ENCODE measurements around the gene MATK. TPM values are rescaled to one million over a fixed set of nuclear protein-coding genes. Genes with fewer than 3 reads are reported as not detected.
A peak's percentile ranks its signal among the peaks of the same experiment; 100 is the strongest.

MATK gene
- total and polyA plus RNA-seq, 4 donors, result 0.78 to 7.0 (median 1.8) TPM

GRCh38 chr19:3809881-3810707, 23.9 kb upstream of the MATK start:
- no peak for DNase-seq (ENCODE audit: low spot score)
- no peak overlapping the region for H3K4me3 ChIP-seq (ENCODE audit: low read depth in 1 of 3, low read length in 3 of 3)
- H3K4me1 ChIP-seq (ENCODE audit: control insufficient read depth in 4 of 4, insufficient read depth in 4 of 4, low read length in 3 of 4), result peaks cover 0 to 10% (median 5%) of the 10 kb centered on the region in 4 donors
- TF ChIP-seq TAF1 (conservative IDR thresholded peaks at IDR 0.05), result no peak
- no peak for TF ChIP-seq ATF3 (IDR thresholded peaks at IDR 0.05)
- TF ChIP-seq NR2F2 (IDR thresholded peaks at IDR 0.05), result no peak
- no peak for TF ChIP-seq HNF4A (conservative IDR thresholded peaks at IDR 0.05)
- no peak for TF ChIP-seq HNF4G (IDR thresholded peaks at IDR 0.05)
- TF ChIP-seq, protein P1, sequence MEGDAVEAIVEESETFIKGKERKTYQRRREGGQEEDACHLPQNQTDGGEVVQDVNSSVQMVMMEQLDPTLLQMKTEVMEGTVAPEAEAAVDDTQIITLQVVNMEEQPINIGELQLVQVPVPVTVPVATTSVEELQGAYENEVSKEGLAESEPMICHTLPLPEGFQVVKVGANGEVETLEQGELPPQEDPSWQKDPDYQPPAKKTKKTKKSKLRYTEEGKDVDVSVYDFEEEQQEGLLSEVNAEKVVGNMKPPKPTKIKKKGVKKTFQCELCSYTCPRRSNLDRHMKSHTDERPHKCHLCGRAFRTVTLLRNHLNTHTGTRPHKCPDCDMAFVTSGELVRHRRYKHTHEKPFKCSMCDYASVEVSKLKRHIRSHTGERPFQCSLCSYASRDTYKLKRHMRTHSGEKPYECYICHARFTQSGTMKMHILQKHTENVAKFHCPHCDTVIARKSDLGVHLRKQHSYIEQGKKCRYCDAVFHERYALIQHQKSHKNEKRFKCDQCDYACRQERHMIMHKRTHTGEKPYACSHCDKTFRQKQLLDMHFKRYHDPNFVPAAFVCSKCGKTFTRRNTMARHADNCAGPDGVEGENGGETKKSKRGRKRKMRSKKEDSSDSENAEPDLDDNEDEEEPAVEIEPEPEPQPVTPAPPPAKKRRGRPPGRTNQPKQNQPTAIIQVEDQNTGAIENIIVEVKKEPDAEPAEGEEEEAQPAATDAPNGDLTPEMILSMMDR (IDR thresholded peaks at IDR 0.05; ENCODE audit: low read depth, low read length, missing input control), result no peak
- no peak for TF ChIP-seq RXRA (IDR thresholded peaks at IDR 0.05)
- TF ChIP-seq EGR1 (IDR thresholded peaks at IDR 0.05; ENCODE audit: low read depth in 2 of 2), result no peak
- TF ChIP-seq FOXA2 (IDR thresholded peaks at IDR 0.05), result no peak
- TF ChIP-seq RAD21 (IDR thresholded peaks at IDR 0.05), result no peak
- no peak for TF ChIP-seq FOXA1 (IDR thresholded peaks at IDR 0.05)
- TF ChIP-seq REST (IDR thresholded peaks at IDR 0.05), result no peak
- TF ChIP-seq ZBTB33 (IDR thresholded peaks at IDR 0.05), result no peak
- TF ChIP-seq GABPA (IDR thresholded peaks at IDR 0.05 in 1 of 2, conservative IDR thresholded peaks at IDR 0.05 in 1 of 2), result no peak
- no peak for TF ChIP-seq YY1 (IDR thresholded peaks at IDR 0.05)
- TF ChIP-seq JUND (IDR thresholded peaks at IDR 0.05), result no peak
- TF ChIP-seq, protein P2, sequence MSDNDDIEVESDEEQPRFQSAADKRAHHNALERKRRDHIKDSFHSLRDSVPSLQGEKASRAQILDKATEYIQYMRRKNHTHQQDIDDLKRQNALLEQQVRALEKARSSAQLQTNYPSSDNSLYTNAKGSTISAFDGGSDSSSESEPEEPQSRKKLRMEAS (IDR thresholded peaks at IDR 0.05), result no peak
- no peak for TF ChIP-seq SP1 (IDR thresholded peaks at IDR 0.05)
- H3K27me3 ChIP-seq (ENCODE audit: control insufficient read depth in 4 of 4, insufficient read depth in 4 of 4, low read length in 3 of 4), result no peaks in the 10 kb centered on the region
- no peaks in the 10 kb centered on the region for H3K36me3 ChIP-seq (ENCODE audit: control insufficient read depth in 4 of 4, insufficient read depth in 3 of 4, low read depth in 1 of 4, low read length in 3 of 4)
- WGBS, result 82% methylated on average over 26 of the region's 26 CpGs
- peak overlapping the region in 1 of 2 donors; percentile 20 for H3K27ac ChIP-seq (ENCODE audit: low read depth in 1 of 2, low read length in 2 of 2)
- no peaks in the 10 kb centered on the region for H3K9me3 ChIP-seq (ENCODE audit: control insufficient read depth in 4 of 4, low read length in 3 of 4)
- no peak overlapping the region for H3K9ac ChIP-seq (ENCODE audit: low read depth in 1 of 2, low read length in 2 of 2)
